ENCODE data around the gene RAPH1.
A peak's percentile ranks its signal among the peaks of the same experiment; 100 is the strongest.
"Not testable (repeated sequence)": the region's sequence is repeated elsewhere in the genome, so short reads cannot be mapped to it uniquely, and the experiment has no call there.

Gene RAPH1

GRCh38 chr2:203536586-203536951 lies 1.5 kb upstream of the RAPH1 start:
- not testable (repeated sequence) for H3K36me3 ChIP-seq (ENCODE audit: control insufficient read depth, insufficient read depth, low read length); H3K79me2 ChIP-seq; H3K4me2 ChIP-seq (ENCODE audit: low read length); H3K27me3 ChIP-seq (ENCODE audit: control insufficient read depth, insufficient read depth, low read length); H3K4me3 ChIP-seq (ENCODE audit: low read depth, low read length); H3K4me1 ChIP-seq; H2AFZ ChIP-seq; H3K9ac ChIP-seq; H3K9me3 ChIP-seq (ENCODE audit: control insufficient read depth, low read length); H3K27ac ChIP-seq

- peak overlapping the region; percentile 78 for H3K4me3 ChIP-seq (ENCODE audit: low read depth, low read length)
- no peak for TF ChIP-seq CTCF (IDR thresholded peaks at IDR 0.05)
- H3K79me2 ChIP-seq: no peaks in the 10 kb centered on the region
- H3K36me3 ChIP-seq (ENCODE audit: control insufficient read depth, insufficient read depth, low read length): no peaks in the 10 kb centered on the region
- H3K9ac ChIP-seq: peak overlapping the region; percentile 42
- peak overlapping the region; percentile 92 for H2AFZ ChIP-seq
- peak overlapping the region; percentile 87 for H3K4me2 ChIP-seq (ENCODE audit: low read length)
- H3K4me1 ChIP-seq: peaks cover 7% of the 10 kb centered on the region
- no peaks in the 10 kb centered on the region for H3K9me3 ChIP-seq (ENCODE audit: control insufficient read depth, low read length)
- peak overlapping the region; percentile 79 for H3K27ac ChIP-seq
- no peaks in the 10 kb centered on the region for H3K27me3 ChIP-seq (ENCODE audit: control insufficient read depth, insufficient read depth, low read length)
Measured at GRCh38 chr2:203535784-203536585, 884 bp upstream of the RAPH1 start.

GRCh38 chr2:203534621-203535077 lies 452 bp downstream of the RAPH1 start:
- Histone ChIP-seq H3K9ac (peak overlapping the region; percentile 80), H3K36me3 (ENCODE audit: control insufficient read depth, insufficient read depth, low read length) (no peaks in the 10 kb centered on the region), H3K4me1 (peaks cover 7% of the 10 kb centered on the region), H3K4me2 (ENCODE audit: low read length) (peak overlapping the region; percentile 75), H3K27ac (peak overlapping the region; percentile 79), H3K79me2 (no peaks in the 10 kb centered on the region), H3K9me3 (ENCODE audit: control insufficient read depth, low read length) (no peaks in the 10 kb centered on the region), H3K4me3 (ENCODE audit: low read depth, low read length) (peak overlapping the region; percentile 75), H2AFZ (peak overlapping the region; percentile 94), H3K27me3 (ENCODE audit: control insufficient read depth, insufficient read depth, low read length) (no peaks in the 10 kb centered on the region)
- TF ChIP-seq CTCF (IDR thresholded peaks at IDR 0.05): no peak

- no peak overlapping the region for H3K9ac ChIP-seq
- H2AFZ ChIP-seq: peak overlapping the region; percentile 94
- no peaks in the 10 kb centered on the region for H3K36me3 ChIP-seq (ENCODE audit: control insufficient read depth, insufficient read depth, low read length)
- no peaks in the 10 kb centered on the region for H3K79me2 ChIP-seq
- H3K4me1 ChIP-seq: peaks cover 7% of the 10 kb centered on the region
- peak overlapping the region; percentile 75 for H3K4me3 ChIP-seq (ENCODE audit: low read depth, low read length)
- TF ChIP-seq CTCF (IDR thresholded peaks at IDR 0.05): no peak
- no peaks in the 10 kb centered on the region for H3K9me3 ChIP-seq (ENCODE audit: control insufficient read depth, low read length)
- H3K27ac ChIP-seq: peak overlapping the region; percentile 3
- no peaks in the 10 kb centered on the region for H3K27me3 ChIP-seq (ENCODE audit: control insufficient read depth, insufficient read depth, low read length)
- H3K4me2 ChIP-seq (ENCODE audit: low read length): peak overlapping the region; percentile 75
Measured at GRCh38 chr2:203533676-203534591, 1.2 kb downstream of the RAPH1 start.

Measured in parathyroid adenoma (tissue), 2 donors.